GM21390 (cell line): ENCODE data around the gene CBY1.
"Not testable (repeated sequence)": the region's sequence is repeated elsewhere in the genome, so short reads cannot be mapped to it uniquely, and the experiment has no call there.

Source experiments
- ATAC-seq: cut with Tn5 transposase; IDR thresholded peaks from one replicate; pipeline ENCODE4 v1.9.1; 2021; ENCODE audit not compliant: unreplicated experiment

The CBY1 gene

GRCh38 chr22:38656256-38657044 lies at the start of gene CBY1, which contains the start of gene FAM227A:
TSS of gene CBY1 (plus strand) at chr22:38656638. CDS start at chr22:38668055, 11,417 bp downstream.
TSS of gene FAM227A (minus strand) at chr22:38656392. CDS start at chr22:38650168, 6,224 bp downstream.
- peak; percentile 67 for ATAC-seq

GRCh38 chr22:38607680-38608079 lies 48.8 kb upstream of the CBY1 start:
- no peak for ATAC-seq

- ATAC-seq, result no peak
Measured at GRCh38 chr22:38608992-38609750, 47.3 kb upstream of the CBY1 start.

GRCh38 chr22:38610234-38610633 lies 46.2 kb upstream of the CBY1 start:
- ATAC-seq, result no peak

- no peak for ATAC-seq
Measured at GRCh38 chr22:38611559-38611958, 44.9 kb upstream of the CBY1 start.

- ATAC-seq, result no peak
Measured at GRCh38 chr22:38612217-38613006, 44.0 kb upstream of the CBY1 start.

- no peak for ATAC-seq
Measured at GRCh38 chr22:38613588-38613987, 42.9 kb upstream of the CBY1 start.

GRCh38 chr22:38614332-38615063 lies 41.9 kb upstream of the CBY1 start:
- ATAC-seq, result no peak

GRCh38 chr22:38615064-38615405 lies 41.4 kb upstream of the CBY1 start:
- ATAC-seq, result not testable (repeated sequence)

- no peak for ATAC-seq
Measured at GRCh38 chr22:38618258-38618657, 38.2 kb upstream of the CBY1 start.

GRCh38 chr22:38618682-38619081 lies 37.8 kb upstream of the CBY1 start:
- no peak for ATAC-seq

GRCh38 chr22:38623351-38623750 lies 33.1 kb upstream of the CBY1 start:
- no peak for ATAC-seq

- no peak for ATAC-seq
Measured at GRCh38 chr22:38628444-38628843, 28.0 kb upstream of the CBY1 start.

GRCh38 chr22:38629108-38629507 lies 27.3 kb upstream of the CBY1 start:
- ATAC-seq, result no peak

GRCh38 chr22:38631724-38632123 lies 24.7 kb upstream of the CBY1 start:
- no peak for ATAC-seq

GRCh38 chr22:38632528-38632927 lies 23.9 kb upstream of the CBY1 start:
- no peak for ATAC-seq

- ATAC-seq, result no peak
Measured at GRCh38 chr22:38638216-38638615, 18.2 kb upstream of the CBY1 start.

GRCh38 chr22:38638728-38639127 lies 17.7 kb upstream of the CBY1 start:
- ATAC-seq, result no peak

- ATAC-seq, result no peak
Measured at GRCh38 chr22:38641476-38642040, 14.9 kb upstream of the CBY1 start.

- not testable (repeated sequence) for ATAC-seq
Measured at GRCh38 chr22:38644245-38644644, 12.2 kb upstream of the CBY1 start.
